ENCODE results near the gene GNAZ.

Gene GNAZ

DNA sequence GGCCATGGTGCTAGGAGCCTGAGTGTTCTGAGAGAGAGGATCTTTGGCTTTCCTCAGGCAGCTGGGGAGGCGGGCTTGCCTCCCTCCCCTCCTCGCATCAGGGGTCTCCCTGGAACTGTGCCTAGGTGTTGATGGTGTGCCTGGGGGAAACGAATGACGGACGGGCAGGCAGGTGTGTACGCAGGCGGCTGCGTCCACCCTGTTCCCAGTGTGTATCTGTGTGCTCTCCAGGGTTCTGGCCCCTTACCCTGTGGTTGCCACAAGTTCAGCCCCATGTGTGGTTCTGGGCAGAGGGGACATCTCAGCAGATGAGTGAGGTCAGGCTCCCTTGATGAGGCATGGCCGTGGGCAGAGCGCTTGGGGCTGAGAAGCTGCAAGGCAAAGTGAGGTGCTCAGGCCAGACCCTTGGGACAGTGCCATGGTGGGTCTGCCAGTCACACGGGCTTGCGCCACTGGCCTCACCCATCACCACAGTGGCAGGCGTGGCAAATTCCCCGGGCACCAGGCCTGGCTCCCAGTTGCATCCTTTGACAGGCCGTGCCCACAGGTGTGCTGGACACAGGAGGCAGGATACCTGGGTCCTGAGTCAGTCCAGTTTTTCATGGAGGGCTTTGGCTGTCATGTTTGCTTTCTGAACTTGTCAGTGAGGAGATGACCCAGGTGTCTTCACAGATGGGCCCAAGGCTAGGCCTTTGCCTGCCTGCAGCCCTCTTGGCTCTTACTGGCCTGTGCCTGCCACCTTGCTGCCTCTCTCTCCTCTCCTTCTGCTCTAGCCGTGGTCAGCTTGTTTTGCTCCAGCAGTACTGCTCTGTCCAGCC is 27.3 kb downstream of the GNAZ start:
- peak overlapping the region in 1 of 2 donors; percentile 74 for H3K27ac ChIP-seq
- no peak overlapping the region for H3K4me3 ChIP-seq
- no peak for DNase-seq (ENCODE audit: low spot score)
- TF ChIP-seq, protein P1, sequence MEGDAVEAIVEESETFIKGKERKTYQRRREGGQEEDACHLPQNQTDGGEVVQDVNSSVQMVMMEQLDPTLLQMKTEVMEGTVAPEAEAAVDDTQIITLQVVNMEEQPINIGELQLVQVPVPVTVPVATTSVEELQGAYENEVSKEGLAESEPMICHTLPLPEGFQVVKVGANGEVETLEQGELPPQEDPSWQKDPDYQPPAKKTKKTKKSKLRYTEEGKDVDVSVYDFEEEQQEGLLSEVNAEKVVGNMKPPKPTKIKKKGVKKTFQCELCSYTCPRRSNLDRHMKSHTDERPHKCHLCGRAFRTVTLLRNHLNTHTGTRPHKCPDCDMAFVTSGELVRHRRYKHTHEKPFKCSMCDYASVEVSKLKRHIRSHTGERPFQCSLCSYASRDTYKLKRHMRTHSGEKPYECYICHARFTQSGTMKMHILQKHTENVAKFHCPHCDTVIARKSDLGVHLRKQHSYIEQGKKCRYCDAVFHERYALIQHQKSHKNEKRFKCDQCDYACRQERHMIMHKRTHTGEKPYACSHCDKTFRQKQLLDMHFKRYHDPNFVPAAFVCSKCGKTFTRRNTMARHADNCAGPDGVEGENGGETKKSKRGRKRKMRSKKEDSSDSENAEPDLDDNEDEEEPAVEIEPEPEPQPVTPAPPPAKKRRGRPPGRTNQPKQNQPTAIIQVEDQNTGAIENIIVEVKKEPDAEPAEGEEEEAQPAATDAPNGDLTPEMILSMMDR (IDR thresholded peaks at IDR 0.05) = no peak

DNA sequence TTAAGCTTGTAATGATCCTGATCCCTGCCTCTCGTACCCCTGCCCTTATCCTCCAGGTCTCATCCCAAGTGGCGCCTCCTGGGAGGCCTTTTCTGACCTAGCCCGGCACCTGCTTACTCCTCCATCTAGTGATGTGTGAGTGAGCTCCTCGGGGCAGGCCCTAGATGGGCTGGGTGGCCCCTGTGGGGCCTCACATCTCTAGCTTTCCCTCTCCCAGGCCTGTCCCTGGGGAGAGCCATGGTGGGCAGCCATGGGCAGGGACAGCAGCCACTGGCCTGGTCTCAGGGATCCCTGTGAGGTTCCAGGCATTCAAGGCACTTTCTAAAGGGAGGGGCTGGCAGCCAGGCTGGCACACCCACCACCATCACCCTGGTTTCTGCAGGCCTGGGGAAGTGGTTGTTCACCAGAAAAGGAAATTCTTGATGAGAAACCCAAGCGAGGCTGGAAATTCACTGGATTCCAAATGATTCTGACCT is 27.9 kb downstream of the GNAZ start:
- no peak for DNase-seq (ENCODE audit: low spot score)
- Histone ChIP-seq H3K27ac (peak overlapping the region; percentile 26 to 74), H3K4me3 (peak overlapping the region; percentile 22)
- TF ChIP-seq, protein P1 (IDR thresholded peaks at IDR 0.05) = no peak

GRCh38 chr22:23098718-23099530 is 28.6 kb downstream of the GNAZ start:
- Histone ChIP-seq H3K4me3 (peak overlapping the region; percentile 22), H3K27ac (peak overlapping the region; percentile 26 to 74)
- no peak for DNase-seq (ENCODE audit: low spot score)
- TF ChIP-seq, protein P1 (IDR thresholded peaks at IDR 0.05) = no peak

DNA sequence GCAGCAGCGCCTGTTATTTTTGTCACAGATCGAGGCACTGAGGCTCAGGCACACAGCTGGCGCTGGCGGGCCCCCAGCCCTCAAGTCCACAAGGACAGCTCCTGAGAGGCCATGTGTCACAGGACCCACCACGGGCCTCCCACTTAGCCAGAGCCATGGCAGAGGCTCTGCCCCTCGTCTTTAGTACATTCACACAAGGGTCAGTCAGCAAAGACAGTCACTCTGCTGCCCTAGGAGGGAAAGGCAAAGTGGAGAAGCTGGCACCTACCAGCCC is 29.1 kb downstream of the GNAZ start:
- no peak for DNase-seq (ENCODE audit: low spot score)
- no peak overlapping the region for H3K4me3 ChIP-seq
- H3K27ac ChIP-seq = peak overlapping the region in 1 of 2 donors; percentile 74
- TF ChIP-seq, protein P1 (IDR thresholded peaks at IDR 0.05) = no peak

DNA sequence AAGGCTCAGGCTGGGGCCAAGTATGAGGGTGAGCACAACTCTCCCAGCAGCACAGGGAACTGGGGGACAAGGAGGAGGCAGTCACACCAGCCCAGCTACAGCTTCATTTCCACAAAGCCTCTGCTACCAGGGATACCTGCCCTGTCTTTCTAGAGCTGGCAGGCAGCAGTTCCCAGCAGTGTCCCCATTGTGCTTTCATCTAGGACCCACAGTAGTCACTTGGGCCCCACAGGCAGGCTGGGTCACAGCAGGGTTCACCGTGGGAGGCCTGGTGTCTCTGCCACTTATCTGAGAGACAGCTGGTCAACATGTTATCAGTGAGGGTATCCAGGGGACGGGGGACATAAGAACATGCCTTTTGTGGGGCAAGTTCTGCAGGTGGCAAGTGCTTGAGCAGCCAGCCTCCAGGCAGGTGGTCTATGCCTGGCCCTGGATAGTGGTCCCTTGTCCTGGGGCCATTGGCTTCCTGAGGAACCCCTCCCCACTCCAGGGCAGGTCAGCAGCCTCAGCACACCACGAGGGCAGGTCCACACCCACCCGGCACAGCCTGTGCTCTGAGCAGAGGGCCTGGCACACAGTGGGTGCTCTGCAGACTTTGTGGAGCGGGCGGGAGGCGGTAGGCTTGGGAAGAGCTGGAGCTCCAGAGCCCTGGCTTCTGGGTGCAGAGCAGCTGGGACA is 29.9 kb downstream of the GNAZ start:
- H3K27ac ChIP-seq = no peak overlapping the region

GRCh38 chr22:23101524-23101923 is 31.2 kb downstream of the GNAZ start:
- TF ChIP-seq, protein P1 (IDR thresholded peaks at IDR 0.05) = no peak
- no peak for DNase-seq (ENCODE audit: low spot score)
- Histone ChIP-seq H3K4me3 (no peak overlapping the region), H3K27ac (no peak overlapping the region)

More for the DNA sequence above, 29.9 kb downstream of the GNAZ start:
- DNase-seq (ENCODE audit: low spot score) = no peak
- TF ChIP-seq, protein P1 (IDR thresholded peaks at IDR 0.05) = no peak
- no peak overlapping the region for H3K4me3 ChIP-seq

Measured in coronary artery (tissue), 2 donors.